ENCODE data around the gene GCNT2.

DNA sequence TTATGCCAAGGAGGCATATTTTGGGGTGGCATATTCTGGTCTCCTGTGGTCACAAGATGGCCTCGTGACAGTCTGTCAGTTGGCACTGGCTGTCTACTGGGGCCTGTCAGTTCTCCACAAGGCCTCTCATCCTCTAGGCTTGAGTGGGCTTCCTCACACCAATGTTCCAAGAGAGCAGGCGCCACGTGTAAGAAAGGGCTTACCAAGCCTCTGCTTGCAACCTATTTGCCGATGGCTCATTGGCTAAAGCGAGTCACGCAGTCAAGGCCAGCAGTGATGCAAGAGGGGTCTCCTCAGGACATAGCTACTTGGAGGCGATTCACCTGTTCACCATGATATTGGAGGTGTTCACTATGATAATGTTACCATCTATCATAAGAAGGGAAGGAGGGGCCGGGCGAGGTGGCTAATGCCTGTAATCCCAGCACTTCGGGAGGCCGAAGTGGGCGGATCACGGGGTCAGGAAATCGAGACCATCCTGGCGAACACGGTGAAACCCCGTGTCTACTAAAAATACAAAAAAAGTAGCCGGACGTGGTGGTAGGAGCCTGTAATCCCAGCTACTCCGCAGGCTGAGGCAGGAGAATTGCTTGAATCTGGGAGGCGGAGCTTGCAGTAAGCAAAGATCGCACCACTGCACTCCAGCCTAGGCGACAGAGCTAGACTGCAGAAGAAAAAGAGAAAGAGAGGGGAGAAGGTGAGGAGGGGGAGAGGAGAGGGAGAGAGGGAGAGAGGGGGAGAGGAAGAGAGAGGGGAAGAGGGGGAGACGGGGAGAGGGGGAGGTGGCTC lies 138.0 kb downstream of the GCNT2 start:
- TF ChIP-seq, protein P1, sequence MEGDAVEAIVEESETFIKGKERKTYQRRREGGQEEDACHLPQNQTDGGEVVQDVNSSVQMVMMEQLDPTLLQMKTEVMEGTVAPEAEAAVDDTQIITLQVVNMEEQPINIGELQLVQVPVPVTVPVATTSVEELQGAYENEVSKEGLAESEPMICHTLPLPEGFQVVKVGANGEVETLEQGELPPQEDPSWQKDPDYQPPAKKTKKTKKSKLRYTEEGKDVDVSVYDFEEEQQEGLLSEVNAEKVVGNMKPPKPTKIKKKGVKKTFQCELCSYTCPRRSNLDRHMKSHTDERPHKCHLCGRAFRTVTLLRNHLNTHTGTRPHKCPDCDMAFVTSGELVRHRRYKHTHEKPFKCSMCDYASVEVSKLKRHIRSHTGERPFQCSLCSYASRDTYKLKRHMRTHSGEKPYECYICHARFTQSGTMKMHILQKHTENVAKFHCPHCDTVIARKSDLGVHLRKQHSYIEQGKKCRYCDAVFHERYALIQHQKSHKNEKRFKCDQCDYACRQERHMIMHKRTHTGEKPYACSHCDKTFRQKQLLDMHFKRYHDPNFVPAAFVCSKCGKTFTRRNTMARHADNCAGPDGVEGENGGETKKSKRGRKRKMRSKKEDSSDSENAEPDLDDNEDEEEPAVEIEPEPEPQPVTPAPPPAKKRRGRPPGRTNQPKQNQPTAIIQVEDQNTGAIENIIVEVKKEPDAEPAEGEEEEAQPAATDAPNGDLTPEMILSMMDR (IDR thresholded peaks at IDR 0.05) = no peak
- TF ChIP-seq ATF1 (CRISPR knock-in tag; IDR thresholded peaks at IDR 0.05) (no peak), RELA (CRISPR knock-in tag; IDR thresholded peaks at IDR 0.05; ENCODE audit: borderline replicate concordance) (no peak), JUN (CRISPR knock-in tag; IDR thresholded peaks at IDR 0.05) (no peak), SP1 (CRISPR knock-in tag; conservative IDR thresholded peaks at IDR 0.05) (no peak), CREB1 (CRISPR knock-in tag; IDR thresholded peaks at IDR 0.05) (no peak), TCF7 (CRISPR knock-in tag; IDR thresholded peaks at IDR 0.05; ENCODE audit: low read depth) (no peak), ZBTB21 (CRISPR knock-in tag; IDR thresholded peaks at IDR 0.05; ENCODE audit: borderline replicate concordance) (no peak)
